ENCODE measurements around the gene CXXC5.
"Not testable (repeated sequence)": the region's sequence is repeated elsewhere in the genome, so short reads cannot be mapped to it uniquely, and the experiment has no call there.

DNA sequence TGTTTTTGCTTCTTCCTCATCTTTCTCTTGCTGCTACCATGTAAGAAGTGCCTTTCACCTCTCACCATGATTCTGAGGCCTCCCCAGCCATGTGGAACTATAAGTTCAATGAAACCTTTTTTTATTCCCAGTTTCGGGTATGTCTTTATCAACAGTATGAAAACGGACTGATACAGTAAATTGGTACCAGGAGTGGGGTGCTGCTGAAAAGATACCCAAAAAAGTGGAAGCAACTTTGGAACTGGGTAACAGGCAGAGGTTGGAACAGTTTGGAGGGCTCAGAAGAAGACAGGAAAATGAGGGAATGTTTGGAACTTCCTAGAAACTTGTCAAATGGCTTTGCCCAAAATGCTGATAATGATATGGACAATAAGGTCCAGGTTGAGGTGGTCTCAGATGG is 70.3 kb downstream of the CXXC5 start:
- TF ChIP-seq ZBTB21 (CRISPR knock-in tag; IDR thresholded peaks at IDR 0.05; ENCODE audit: borderline replicate concordance); JUN (CRISPR knock-in tag; IDR thresholded peaks at IDR 0.05); ESRRA (CRISPR knock-in tag; IDR thresholded peaks at IDR 0.05; ENCODE audit: borderline replicate concordance); ZNF219 (CRISPR knock-in tag; IDR thresholded peaks at IDR 0.05; ENCODE audit: borderline replicate concordance); MAX (CRISPR knock-in tag; IDR thresholded peaks at IDR 0.05): not testable (repeated sequence)
- TF ChIP-seq, protein P1, sequence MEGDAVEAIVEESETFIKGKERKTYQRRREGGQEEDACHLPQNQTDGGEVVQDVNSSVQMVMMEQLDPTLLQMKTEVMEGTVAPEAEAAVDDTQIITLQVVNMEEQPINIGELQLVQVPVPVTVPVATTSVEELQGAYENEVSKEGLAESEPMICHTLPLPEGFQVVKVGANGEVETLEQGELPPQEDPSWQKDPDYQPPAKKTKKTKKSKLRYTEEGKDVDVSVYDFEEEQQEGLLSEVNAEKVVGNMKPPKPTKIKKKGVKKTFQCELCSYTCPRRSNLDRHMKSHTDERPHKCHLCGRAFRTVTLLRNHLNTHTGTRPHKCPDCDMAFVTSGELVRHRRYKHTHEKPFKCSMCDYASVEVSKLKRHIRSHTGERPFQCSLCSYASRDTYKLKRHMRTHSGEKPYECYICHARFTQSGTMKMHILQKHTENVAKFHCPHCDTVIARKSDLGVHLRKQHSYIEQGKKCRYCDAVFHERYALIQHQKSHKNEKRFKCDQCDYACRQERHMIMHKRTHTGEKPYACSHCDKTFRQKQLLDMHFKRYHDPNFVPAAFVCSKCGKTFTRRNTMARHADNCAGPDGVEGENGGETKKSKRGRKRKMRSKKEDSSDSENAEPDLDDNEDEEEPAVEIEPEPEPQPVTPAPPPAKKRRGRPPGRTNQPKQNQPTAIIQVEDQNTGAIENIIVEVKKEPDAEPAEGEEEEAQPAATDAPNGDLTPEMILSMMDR (IDR thresholded peaks at IDR 0.05) = not testable (repeated sequence)
- TF ChIP-seq, protein P2, sequence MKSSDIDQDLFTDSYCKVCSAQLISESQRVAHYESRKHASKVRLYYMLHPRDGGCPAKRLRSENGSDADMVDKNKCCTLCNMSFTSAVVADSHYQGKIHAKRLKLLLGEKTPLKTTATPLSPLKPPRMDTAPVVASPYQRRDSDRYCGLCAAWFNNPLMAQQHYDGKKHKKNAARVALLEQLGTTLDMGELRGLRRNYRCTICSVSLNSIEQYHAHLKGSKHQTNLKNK (CRISPR knock-in tag; IDR thresholded peaks at IDR 0.05) = not testable (repeated sequence)
- TF ChIP-seq, protein P3, sequence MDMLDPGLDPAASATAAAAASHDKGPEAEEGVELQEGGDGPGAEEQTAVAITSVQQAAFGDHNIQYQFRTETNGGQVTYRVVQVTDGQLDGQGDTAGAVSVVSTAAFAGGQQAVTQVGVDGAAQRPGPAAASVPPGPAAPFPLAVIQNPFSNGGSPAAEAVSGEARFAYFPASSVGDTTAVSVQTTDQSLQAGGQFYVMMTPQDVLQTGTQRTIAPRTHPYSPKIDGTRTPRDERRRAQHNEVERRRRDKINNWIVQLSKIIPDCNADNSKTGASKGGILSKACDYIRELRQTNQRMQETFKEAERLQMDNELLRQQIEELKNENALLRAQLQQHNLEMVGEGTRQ (CRISPR knock-in tag; IDR thresholded peaks at IDR 0.05) = not testable (repeated sequence)
